ENCODE measurements around the gene CACNA1H.

Gene CACNA1H

GRCh38 chr16:1220841-1221627 is 68.1 kb downstream of the CACNA1H start:
- peaks cover 9% of the 10 kb centered on the region for H3K4me1 ChIP-seq
- H2AFZ ChIP-seq = no peak overlapping the region
- no peaks in the 10 kb centered on the region for H3K79me2 ChIP-seq
- no peaks in the 10 kb centered on the region for H3K36me3 ChIP-seq (ENCODE audit: control insufficient read depth, insufficient read depth, low read length)
- no peaks in the 10 kb centered on the region for H3K9me3 ChIP-seq (ENCODE audit: control insufficient read depth, low read length)
- H3K9ac ChIP-seq = no peak overlapping the region
- no peaks in the 10 kb centered on the region for H3K27me3 ChIP-seq (ENCODE audit: control insufficient read depth, insufficient read depth, low read length)
- H3K4me3 ChIP-seq (ENCODE audit: low read depth, low read length) = no peak overlapping the region
- no peak for TF ChIP-seq CTCF (IDR thresholded peaks at IDR 0.05)
- H3K4me2 ChIP-seq (ENCODE audit: low read length) = no peak overlapping the region
- no peak overlapping the region for H3K27ac ChIP-seq

- Histone ChIP-seq H3K79me2 (no peaks in the 10 kb centered on the region), H3K4me1 (peaks cover 9% of the 10 kb centered on the region), H3K27me3 (ENCODE audit: control insufficient read depth, insufficient read depth, low read length) (no peaks in the 10 kb centered on the region), H3K9ac (no peak overlapping the region), H2AFZ (no peak overlapping the region), H3K4me2 (ENCODE audit: low read length) (no peak overlapping the region), H3K36me3 (ENCODE audit: control insufficient read depth, insufficient read depth, low read length) (no peaks in the 10 kb centered on the region), H3K27ac (no peak overlapping the region), H3K9me3 (ENCODE audit: control insufficient read depth, low read length) (no peaks in the 10 kb centered on the region), H3K4me3 (ENCODE audit: low read depth, low read length) (no peak overlapping the region)
- no peak for TF ChIP-seq CTCF (IDR thresholded peaks at IDR 0.05)
Measured at GRCh38 chr16:1221628-1222552, 69.0 kb downstream of the CACNA1H start.

GRCh38 chr16:1222553-1223354 is 69.8 kb downstream of the CACNA1H start:
- Histone ChIP-seq H3K4me1 (peaks cover 9% of the 10 kb centered on the region), H3K4me3 (ENCODE audit: low read depth, low read length) (no peak overlapping the region), H3K9ac (no peak overlapping the region), H2AFZ (no peak overlapping the region), H3K4me2 (ENCODE audit: low read length) (no peak overlapping the region), H3K79me2 (no peaks in the 10 kb centered on the region), H3K9me3 (ENCODE audit: control insufficient read depth, low read length) (no peaks in the 10 kb centered on the region), H3K27ac (no peak overlapping the region), H3K36me3 (ENCODE audit: control insufficient read depth, insufficient read depth, low read length) (no peaks in the 10 kb centered on the region), H3K27me3 (ENCODE audit: control insufficient read depth, insufficient read depth, low read length) (no peaks in the 10 kb centered on the region)
- no peak for TF ChIP-seq CTCF (IDR thresholded peaks at IDR 0.05)

GRCh38 chr16:1223355-1224214 is 70.7 kb downstream of the CACNA1H start:
- no peak for TF ChIP-seq CTCF (IDR thresholded peaks at IDR 0.05)
- Histone ChIP-seq H3K36me3 (ENCODE audit: control insufficient read depth, insufficient read depth, low read length) (no peaks in the 10 kb centered on the region), H3K9me3 (ENCODE audit: control insufficient read depth, low read length) (no peaks in the 10 kb centered on the region), H3K27ac (no peak overlapping the region), H3K4me1 (peaks cover 9% of the 10 kb centered on the region), H2AFZ (no peak overlapping the region), H3K4me3 (ENCODE audit: low read depth, low read length) (no peak overlapping the region), H3K9ac (no peak overlapping the region), H3K79me2 (no peaks in the 10 kb centered on the region), H3K4me2 (ENCODE audit: low read length) (no peak overlapping the region), H3K27me3 (ENCODE audit: control insufficient read depth, insufficient read depth, low read length) (no peaks in the 10 kb centered on the region)
